IPS-15b (cell line): ENCODE measurements around the gene HOMER2.
"Not testable (repeated sequence)": the region's sequence is repeated elsewhere in the genome, so short reads cannot be mapped to it uniquely, and the experiment has no call there.

Experiments
- H3K27me3 ChIP-seq: one replicate; pipeline ENCODE4 v1.6.1; 2013; ENCODE audit warnings: low read length; ENCODE audit not compliant: control insufficient read depth, insufficient read depth
- H3K36me3 ChIP-seq: one replicate; pipeline ENCODE4 v1.6.1; 2013; ENCODE audit warnings: low read length; ENCODE audit not compliant: control insufficient read depth, insufficient read depth
- H3K4me1 ChIP-seq: one replicate; pipeline ENCODE4 v1.6.1; 2013; ENCODE audit warnings: mild to moderate bottlenecking, low read length; ENCODE audit not compliant: control insufficient read depth, insufficient read depth
- H3K4me3 ChIP-seq: one replicate; pipeline ENCODE4 v1.5.1; 2013; ENCODE audit warnings: low read depth, low read length
- H3K9ac ChIP-seq: one replicate; pipeline ENCODE4 v1.6.1; 2013; ENCODE audit warnings: low read depth, mild to moderate bottlenecking, low read length
- H3K9me3 ChIP-seq: one replicate; pipeline ENCODE4 v1.6.1; 2013; ENCODE audit warnings: mild to moderate bottlenecking, low read length; ENCODE audit not compliant: control insufficient read depth, insufficient read depth

HOMER2 gene

DNA sequence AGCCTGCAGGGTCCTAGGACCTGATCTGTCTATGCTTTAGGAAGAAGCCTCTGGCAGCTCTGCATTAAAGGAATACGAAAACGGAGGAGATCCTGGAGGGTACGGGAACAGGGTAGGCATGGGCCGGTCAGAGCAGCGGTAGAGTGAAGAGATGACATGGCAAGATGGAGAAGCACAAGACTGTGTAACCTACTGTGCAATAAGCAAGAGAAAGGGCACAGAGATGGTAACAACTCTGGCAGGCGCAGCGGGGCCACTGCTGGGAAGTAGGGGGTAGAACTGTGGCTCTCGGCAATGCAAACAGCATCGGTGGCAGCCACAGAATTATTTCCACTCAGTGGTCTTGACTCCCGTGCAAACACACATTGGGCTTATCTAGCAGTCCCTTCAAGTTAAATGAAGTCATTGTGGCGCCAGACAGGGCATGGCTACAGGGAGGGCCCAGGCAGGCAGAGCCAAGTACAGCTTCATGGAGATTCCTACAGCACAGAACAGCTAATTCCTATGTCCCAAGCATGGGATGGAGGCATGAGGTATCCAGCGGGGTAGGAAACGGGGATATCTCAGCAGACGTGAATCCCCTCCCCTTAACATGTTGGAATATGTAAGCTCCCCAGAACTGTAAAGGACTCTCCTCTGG lies 114.3 kb downstream of the HOMER2 start:
- Histone ChIP-seq H3K36me3 (peaks cover 23% of the 10 kb centered on the region), H3K4me3 (no peak overlapping the region), H3K9ac (no peak overlapping the region), H3K27me3 (no peaks in the 10 kb centered on the region), H3K4me1 (no peaks in the 10 kb centered on the region), H3K9me3 (no peaks in the 10 kb centered on the region)

DNA sequence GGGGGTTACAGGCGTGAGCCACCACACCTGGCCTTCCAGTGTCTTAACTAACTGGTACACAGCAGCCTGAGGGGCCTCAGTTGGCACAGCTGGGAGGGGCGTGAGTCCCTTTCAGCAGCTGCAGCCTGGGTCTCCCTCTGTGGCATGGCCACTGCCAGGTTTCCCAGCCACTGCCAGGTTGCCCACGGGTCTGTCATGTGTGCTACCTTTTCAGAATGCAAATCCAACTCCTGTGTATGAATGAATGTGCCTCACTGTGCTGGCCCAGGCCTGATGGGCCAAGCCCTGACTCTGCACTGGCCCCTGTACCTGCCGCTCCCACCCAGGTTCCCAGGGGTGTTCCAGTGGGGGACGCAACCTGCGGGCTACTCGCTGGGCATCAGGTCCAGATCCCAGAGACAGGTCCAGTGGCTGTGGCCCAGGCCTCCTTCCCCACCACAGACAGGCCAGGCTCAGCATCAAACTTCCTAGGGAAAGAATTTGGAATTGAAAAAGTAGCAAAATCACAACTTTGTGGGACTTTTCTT lies 117.1 kb downstream of the HOMER2 start:
- H3K36me3 ChIP-seq, result peaks cover 26% of the 10 kb centered on the region
- H3K9me3 ChIP-seq, result no peaks in the 10 kb centered on the region
- H3K4me3 ChIP-seq, result no peak overlapping the region
- H3K27me3 ChIP-seq, result no peaks in the 10 kb centered on the region
- no peak overlapping the region for H3K9ac ChIP-seq
- H3K4me1 ChIP-seq, result no peaks in the 10 kb centered on the region

DNA sequence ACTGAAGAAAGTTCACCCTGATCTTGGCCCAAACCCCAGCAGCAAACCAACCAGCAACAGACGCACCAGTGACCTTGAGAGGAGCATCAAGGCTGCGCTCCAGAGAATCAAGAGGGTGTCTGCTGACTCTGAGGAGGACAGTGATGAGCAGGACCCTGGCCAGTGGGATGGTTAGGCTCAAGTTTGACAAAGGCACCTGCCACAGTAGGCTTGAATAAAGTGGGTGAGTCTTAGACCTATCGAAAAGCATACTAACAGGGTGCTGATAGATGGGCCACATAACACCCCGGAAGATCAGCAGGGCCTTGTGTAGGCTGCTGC lies 119.2 kb downstream of the HOMER2 start:
- no peaks in the 10 kb centered on the region for H3K27me3 ChIP-seq
- no peaks in the 10 kb centered on the region for H3K4me1 ChIP-seq
- H3K4me3 ChIP-seq, result no peak overlapping the region
- peaks cover 26% of the 10 kb centered on the region for H3K36me3 ChIP-seq
- no peak overlapping the region for H3K9ac ChIP-seq
- no peaks in the 10 kb centered on the region for H3K9me3 ChIP-seq

DNA sequence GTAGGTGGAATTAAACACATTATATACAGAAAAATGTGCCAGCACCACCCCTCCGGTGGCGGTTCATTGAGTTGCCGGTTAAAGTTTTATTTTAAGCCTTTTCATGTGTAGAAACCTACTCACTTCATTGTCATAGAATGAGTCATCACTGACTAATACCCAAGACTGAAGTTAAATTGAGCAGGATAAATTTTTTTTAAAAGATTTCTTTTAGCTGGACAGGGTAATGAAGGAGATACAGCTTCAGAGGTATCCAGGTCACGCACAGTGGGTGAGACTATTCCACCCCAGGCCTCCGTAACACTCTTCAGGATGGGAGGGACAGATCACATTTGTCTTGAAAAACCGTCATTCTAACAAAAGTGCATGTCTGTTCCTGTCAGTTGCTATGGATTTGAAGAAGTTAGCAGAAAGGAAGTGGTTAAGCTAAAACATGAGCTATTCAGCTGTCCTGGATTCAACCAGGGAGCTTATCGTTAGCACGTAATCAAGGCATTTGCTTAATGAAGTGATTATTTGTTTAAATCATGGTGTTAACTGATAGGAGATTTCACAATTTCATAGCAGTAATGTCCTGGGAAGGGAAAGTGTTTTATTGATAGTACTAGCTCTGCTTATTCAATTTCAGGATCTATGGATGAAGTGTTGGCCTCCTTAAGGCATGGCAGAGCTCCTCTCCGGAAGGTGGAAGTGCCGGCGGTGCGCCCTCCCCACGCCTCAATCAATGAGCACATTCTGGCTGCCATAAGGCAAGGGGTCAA lies 119.7 kb downstream of the HOMER2 start:
- H3K4me1 ChIP-seq, result no peaks in the 10 kb centered on the region
- no peak overlapping the region for H3K9ac ChIP-seq
- no peaks in the 10 kb centered on the region for H3K9me3 ChIP-seq
- no peak overlapping the region for H3K4me3 ChIP-seq
- peaks cover 26% of the 10 kb centered on the region for H3K36me3 ChIP-seq
- no peaks in the 10 kb centered on the region for H3K27me3 ChIP-seq

DNA sequence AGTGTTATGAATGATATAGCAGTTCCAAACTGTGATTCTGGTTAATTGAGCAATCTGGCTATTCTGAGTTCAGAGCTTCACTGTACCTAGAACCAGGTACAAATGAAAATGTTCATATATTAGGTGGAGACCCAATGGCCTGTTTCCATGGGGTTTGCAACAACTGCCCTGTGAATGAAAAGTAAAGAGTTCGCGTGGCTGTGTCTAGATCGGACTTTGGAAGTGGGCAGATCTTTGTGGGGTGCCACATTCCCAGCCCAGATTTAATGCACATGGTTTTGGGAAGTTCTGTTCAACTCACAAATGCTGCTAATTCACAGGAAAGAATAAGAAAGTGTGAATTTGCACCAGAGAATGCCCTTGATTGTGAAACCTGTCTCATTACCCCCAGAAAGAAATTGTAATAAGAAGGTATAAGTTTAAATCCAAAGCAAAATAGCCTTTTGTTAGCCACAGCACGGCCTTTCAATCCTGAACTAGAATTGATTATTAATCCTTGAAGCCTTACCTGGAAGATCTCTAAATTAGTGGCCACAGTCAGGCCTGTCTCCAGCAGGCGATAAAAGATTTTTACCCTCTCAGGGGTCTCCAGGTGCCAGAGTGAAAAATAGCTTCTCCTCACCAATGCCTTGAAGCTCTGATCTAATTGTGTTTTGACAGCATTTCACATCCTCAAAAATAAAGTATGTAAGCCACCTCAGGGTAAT lies 120.5 kb downstream of the HOMER2 start:
- Histone ChIP-seq H3K27me3 (no peaks in the 10 kb centered on the region), H3K9ac (no peak overlapping the region), H3K9me3 (no peaks in the 10 kb centered on the region), H3K4me1 (no peaks in the 10 kb centered on the region), H3K36me3 (peaks cover 26% of the 10 kb centered on the region), H3K4me3 (no peak overlapping the region)

DNA sequence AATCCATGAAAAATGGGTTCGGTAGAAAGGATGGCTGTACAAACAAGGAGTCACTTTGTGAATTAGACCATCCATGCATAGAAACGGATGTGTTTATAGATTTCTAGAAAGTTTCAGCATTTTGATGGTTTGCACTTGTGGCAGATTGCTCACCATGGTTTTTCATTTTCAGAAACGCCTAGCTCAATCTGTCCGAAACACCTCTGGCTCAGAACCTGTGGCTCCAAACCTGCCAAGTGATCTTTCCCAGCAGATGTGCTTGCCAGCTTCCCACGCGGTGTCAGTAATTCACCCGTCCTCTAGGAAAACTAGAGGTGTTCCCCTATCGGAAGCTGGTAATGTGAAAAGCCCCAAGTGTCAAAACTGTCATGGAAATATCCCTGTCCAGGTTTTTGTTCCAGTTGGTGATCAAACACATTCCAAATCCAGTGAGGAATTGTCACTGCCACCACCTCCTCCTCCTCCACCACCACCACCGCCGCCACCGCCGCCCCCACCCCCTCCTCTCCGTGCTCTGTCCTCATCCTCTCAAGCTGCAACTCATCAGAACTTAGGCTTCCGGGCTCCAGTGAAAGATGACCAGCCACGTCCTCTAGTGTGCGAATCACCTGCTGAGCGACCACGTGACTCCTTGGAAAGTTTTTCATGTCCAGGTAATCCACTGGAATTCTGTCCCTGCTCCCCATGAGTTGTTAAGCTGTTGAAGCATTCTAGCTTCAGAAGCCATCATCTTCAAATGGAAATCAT lies 121.9 kb downstream of the HOMER2 start:
- no peaks in the 10 kb centered on the region for H3K4me1 ChIP-seq
- peaks cover 18% of the 10 kb centered on the region for H3K36me3 ChIP-seq
- H3K4me3 ChIP-seq, result no peak overlapping the region
- H3K27me3 ChIP-seq, result no peaks in the 10 kb centered on the region
- H3K9ac ChIP-seq, result no peak overlapping the region
- no peaks in the 10 kb centered on the region for H3K9me3 ChIP-seq

DNA sequence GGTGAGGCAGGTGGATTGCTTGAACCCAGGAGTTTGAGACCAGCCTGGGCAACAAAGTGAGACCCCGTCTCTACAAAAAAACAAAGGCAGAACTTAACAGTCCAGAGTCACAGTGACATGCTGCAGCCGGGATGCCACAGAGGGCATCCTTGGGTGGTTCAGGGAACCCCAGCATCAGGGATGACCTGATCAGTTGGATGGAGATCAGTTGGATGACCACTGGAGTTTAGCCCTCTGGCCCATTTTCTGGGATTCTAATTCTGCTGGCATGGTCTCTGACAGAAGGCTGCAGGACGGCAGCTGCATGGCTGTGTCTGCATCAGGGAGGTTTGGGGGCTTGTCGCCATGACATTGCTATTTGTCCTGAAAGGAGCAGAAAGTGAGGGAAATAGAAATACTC lies 123.3 kb downstream of the HOMER2 start:
- no peaks in the 10 kb centered on the region for H3K4me1 ChIP-seq

DNA sequence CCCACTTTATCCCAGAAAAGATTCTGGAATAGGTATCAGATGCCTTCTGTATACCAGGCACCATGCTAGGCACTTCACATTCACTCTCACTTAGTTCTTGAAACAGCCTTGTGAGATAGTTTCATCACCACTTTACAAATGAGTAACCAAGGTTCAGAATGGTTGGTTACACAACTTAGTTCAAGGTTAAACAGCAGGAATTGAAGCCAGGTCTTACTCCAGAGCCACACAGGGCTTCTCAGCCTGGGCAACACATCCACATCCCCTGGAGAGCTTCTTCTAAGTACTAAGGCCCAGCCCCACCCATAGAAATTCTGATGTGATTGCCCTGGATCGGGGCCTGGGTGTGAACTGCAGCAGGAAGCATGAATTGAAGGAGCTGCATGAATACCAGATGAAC lies 124.4 kb downstream of the HOMER2 start:
- H3K4me1 ChIP-seq, result no peaks in the 10 kb centered on the region
- peaks cover 2% of the 10 kb centered on the region for H3K36me3 ChIP-seq
- H3K9me3 ChIP-seq, result no peaks in the 10 kb centered on the region
- no peaks in the 10 kb centered on the region for H3K27me3 ChIP-seq
- no peak overlapping the region for H3K4me3 ChIP-seq
- H3K9ac ChIP-seq, result no peak overlapping the region

More for the DNA sequence above, 123.3 kb downstream of the HOMER2 start:
- no peaks in the 10 kb centered on the region for H3K27me3 ChIP-seq
- H3K9ac ChIP-seq, result no peak overlapping the region
- no peak overlapping the region for H3K4me3 ChIP-seq
- peaks cover 8% of the 10 kb centered on the region for H3K36me3 ChIP-seq
- no peaks in the 10 kb centered on the region for H3K9me3 ChIP-seq

DNA sequence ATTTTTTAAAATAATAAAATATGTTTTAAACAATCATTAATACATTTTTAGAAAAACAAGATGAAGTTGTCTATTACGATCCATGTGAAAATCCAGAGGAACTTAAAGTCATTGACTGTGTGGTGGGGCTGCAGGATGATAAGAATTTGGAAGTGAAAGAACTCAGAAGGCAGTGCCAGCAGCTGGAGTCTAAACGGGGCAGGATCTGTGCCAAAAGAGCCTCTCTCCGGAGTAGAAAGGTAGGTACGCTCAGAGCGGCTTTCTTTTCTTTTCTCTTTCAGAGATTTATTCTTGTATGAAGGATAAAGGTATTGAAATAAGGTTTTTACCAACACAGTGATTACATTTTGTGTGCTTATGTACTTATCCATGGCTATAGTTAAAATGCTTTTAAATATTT lies 129.5 kb downstream of the HOMER2 start:
- H3K9ac ChIP-seq, result no peak overlapping the region
- no peaks in the 10 kb centered on the region for H3K4me1 ChIP-seq
- no peaks in the 10 kb centered on the region for H3K36me3 ChIP-seq
- no peaks in the 10 kb centered on the region for H3K27me3 ChIP-seq
- no peak overlapping the region for H3K4me3 ChIP-seq
- H3K9me3 ChIP-seq, result no peaks in the 10 kb centered on the region

DNA sequence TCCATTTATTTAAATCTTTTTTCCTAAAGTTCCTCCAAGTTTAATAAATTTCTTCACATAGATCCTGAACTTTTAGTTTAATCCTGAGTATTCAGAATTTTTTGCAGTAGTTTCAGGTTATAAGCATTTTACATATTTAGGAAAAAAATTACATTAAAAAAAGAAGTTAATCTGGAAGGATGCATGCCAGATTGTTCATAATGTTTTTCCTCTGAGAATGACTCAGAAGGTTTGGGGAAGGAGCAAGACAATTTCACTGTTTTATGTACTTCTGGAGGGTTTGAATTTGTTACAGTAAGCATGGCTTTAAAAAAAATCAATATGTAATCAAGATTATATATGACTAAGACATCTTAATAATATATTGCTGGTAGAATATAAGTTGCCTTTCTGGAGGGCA lies 130.7 kb downstream of the HOMER2 start:
- H3K36me3 ChIP-seq, H3K4me3 ChIP-seq, H3K4me1 ChIP-seq, H3K9me3 ChIP-seq, H3K9ac ChIP-seq, H3K27me3 ChIP-seq: not testable (repeated sequence)

DNA sequence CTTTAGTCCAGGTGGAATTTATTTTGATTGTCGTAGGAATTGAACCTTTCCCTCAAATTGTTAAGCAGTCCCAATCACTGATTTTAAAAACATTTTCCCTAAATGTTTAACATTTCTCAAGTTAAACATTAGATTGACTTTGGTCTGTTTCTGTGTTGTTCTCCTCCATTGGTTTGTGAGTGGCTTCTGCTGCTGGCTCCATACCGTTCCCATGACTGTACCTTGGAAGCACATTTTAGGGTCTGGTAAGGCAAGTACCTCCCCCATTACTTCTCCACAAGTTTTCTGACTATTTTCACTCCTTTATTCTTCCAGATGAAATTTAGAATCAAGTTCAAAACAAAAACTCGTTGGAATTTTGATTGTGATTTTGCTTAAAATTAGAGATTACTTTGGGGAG lies 131.1 kb downstream of the HOMER2 start:
- H3K4me1 ChIP-seq, H3K36me3 ChIP-seq, H3K9ac ChIP-seq, H3K4me3 ChIP-seq, H3K9me3 ChIP-seq, H3K27me3 ChIP-seq: not testable (repeated sequence)
